Activated B cell treated with CpG ODN at 0.5 μM for 24 hours (primary cell): Measurements from ENCODE around the gene MDM1. TPM values are rescaled to one million over a fixed set of nuclear protein-coding genes. Genes with fewer than 3 reads are reported as not detected.

Source experiments
- ATAC-seq: fragments of 200-7000 bp; cut with Tn5 transposase; one replicate; pipeline ENCODE4 v1.10.0; 2021; ENCODE audit warnings: low read depth, mild to moderate bottlenecking, moderate library complexity
- CTCF ChIA-PET: fragments of 350-600 bp; sonication (Branson Sonifier 250); formaldehyde crosslinking; loops from one replicate; lab custom pipeline; 2021; ENCODE audit warnings: antibody characterized with exemption; lab: Charles Lee
- POLR2A ChIA-PET: fragments of 350-600 bp; sonication (Branson Sonifier 250); formaldehyde crosslinking; loops from one replicate; lab custom pipeline; 2021; ENCODE audit warnings: antibody characterized with exemption; lab: Charles Lee
- DNase-seq: peaks from one replicate; pipeline ENCODE4 v3.0.0; 2022
- H3K27ac Mint-ChIP-seq: one replicate; pipeline ENCODE4 v1.8.0; 2020; ENCODE audit warnings: mixed read lengths
- H3K27me3 Mint-ChIP-seq: one replicate; pipeline ENCODE4 v1.8.0; 2021; ENCODE audit warnings: mixed read lengths
- H3K36me3 Mint-ChIP-seq: one replicate; pipeline ENCODE4 v1.8.0; 2021; ENCODE audit warnings: low read depth, mixed read lengths
- H3K4me1 Mint-ChIP-seq: one replicate; pipeline ENCODE4 v1.8.0; 2021; ENCODE audit warnings: mixed read lengths
- H3K4me3 Mint-ChIP-seq: one replicate; pipeline ENCODE4 v1.8.0; 2020; ENCODE audit warnings: mild to moderate bottlenecking, mixed read lengths
- H3K9me3 Mint-ChIP-seq: one replicate; pipeline ENCODE4 v1.8.0; 2020; ENCODE audit warnings: mixed read lengths
- CTCF ChIP-seq: fragments of 200-600 bp; IDR thresholded peaks from one replicate; pipeline ENCODE4 v1.8.0; 2022; ENCODE audit warnings: antibody characterized with exemption, mild to moderate bottlenecking
- intact Hi-C: fragments of 100-400 bp; cut with micrococcal nuclease; formaldehyde crosslinking; loops from one replicate; pipeline ENCODE4 v1.15.1; 2024
- total RNA-seq: library from RNA; stranded (reverse); gene quantifications from 2 replicates; pipeline ENCODE4 v1.2.3, GENCODE V29; 2022

MDM1 gene
- total RNA-seq, 1 donor from 2014 or later = 25.9 TPM

GRCh38 chr12:68342966-68343365 is 10.8 kb upstream of the MDM1 start:
- Mint-ChIP-seq H3K4me1 (peaks cover 4% of the 10 kb centered on the region), H3K27me3 (peaks cover 4% of the 10 kb centered on the region), H3K27ac (no peak overlapping the region), H3K4me3 (no peak overlapping the region), H3K9me3 (no peaks in the 10 kb centered on the region), H3K36me3 (no peaks in the 10 kb centered on the region)
- ChIA-PET CTCF (no interaction called here), POLR2A (no interaction called here)
- no peak for DNase-seq
- TF ChIP-seq CTCF = no peak
- intact Hi-C loops = no loop called here
- ATAC-seq = no peak

DNA sequence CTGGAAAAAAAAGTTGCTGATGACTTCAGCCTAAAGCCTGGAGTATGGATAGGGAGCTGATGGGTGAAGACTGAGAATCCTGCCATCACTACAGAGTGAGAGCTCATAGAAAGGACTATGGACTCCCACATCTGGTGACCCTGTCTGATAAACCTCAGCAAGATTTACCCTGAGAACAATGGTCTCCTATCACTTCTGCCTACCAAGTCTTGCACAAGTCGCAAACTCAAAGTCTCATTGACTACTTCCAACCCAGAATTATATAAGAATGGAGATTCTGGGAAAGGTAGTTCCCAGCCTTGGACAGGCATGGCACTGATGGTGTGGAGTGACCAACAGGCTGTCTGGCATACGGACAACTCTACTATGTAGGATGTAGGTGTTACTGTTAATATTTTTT is 9.7 kb upstream of the MDM1 start:
- H3K27me3 Mint-ChIP-seq = peaks cover 4% of the 10 kb centered on the region
- DNase-seq (no peak), ATAC-seq (no peak)
- peaks cover 4% of the 10 kb centered on the region for H3K4me1 Mint-ChIP-seq
- POLR2A ChIA-PET = no interaction called here
- no peaks in the 10 kb centered on the region for H3K9me3 Mint-ChIP-seq
- TF ChIP-seq CTCF = no peak
- CTCF ChIA-PET = no interaction called here
- no peak overlapping the region for H3K4me3 Mint-ChIP-seq
- intact Hi-C loops = no loop called here
- no peak overlapping the region for H3K27ac Mint-ChIP-seq
- no peaks in the 10 kb centered on the region for H3K36me3 Mint-ChIP-seq

- POLR2A ChIA-PET = no interaction called here
These were observed 8.5 kb upstream of the MDM1 start for GRCh38 chr12:68340404-68341270.

DNA sequence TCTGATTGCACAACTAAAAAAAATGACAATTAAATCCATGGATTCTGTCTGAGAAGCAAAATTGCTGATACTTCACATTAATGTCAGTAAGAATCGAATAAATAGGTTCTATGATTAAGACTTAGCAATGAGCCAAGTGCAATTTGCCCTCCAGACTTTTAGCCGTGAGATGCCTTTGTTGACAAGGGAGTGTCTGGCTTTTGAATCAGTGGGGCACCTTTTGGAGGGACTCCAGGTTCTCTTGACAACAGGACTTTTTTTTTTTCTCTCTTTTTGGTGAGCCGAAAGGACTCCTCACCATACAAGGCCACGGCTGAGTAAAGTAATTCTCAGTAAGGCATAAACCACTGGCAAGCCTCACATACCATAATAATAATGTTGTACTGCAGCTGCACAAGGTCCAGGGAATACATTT is 4.7 kb upstream of the MDM1 start:
- H3K27ac Mint-ChIP-seq = no peak overlapping the region
- peaks cover 2% of the 10 kb centered on the region for H3K36me3 Mint-ChIP-seq
- TF ChIP-seq CTCF = no peak
- H3K4me3 Mint-ChIP-seq = no peak overlapping the region
- intact Hi-C loops = no loop called here
- no peak for DNase-seq
- no peak for ATAC-seq
- H3K4me1 Mint-ChIP-seq = peaks cover 14% of the 10 kb centered on the region
- H3K9me3 Mint-ChIP-seq = no peaks in the 10 kb centered on the region
- CTCF ChIA-PET = interaction anchor here (0.9 kb wide), 1 partner anchor 20 kb away, joined by 3 read pairs; no protein-coding TSS in a partner anchor
- POLR2A ChIA-PET = no interaction called here
- no peaks in the 10 kb centered on the region for H3K27me3 Mint-ChIP-seq

More at GRCh38 chr12:68340404-68341270, 8.5 kb upstream of the MDM1 start:
- intact Hi-C loops = no loop called here
- CTCF ChIA-PET = no interaction called here
- peaks cover 4% of the 10 kb centered on the region for H3K27me3 Mint-ChIP-seq
- no peak overlapping the region for H3K4me3 Mint-ChIP-seq
- ATAC-seq (no peak), DNase-seq (no peak)
- no peak overlapping the region for H3K27ac Mint-ChIP-seq
- peaks cover under 1% of the 10 kb centered on the region for H3K4me1 Mint-ChIP-seq
- H3K36me3 Mint-ChIP-seq = no peaks in the 10 kb centered on the region
- no peak for TF ChIP-seq CTCF
- no peaks in the 10 kb centered on the region for H3K9me3 Mint-ChIP-seq

DNA sequence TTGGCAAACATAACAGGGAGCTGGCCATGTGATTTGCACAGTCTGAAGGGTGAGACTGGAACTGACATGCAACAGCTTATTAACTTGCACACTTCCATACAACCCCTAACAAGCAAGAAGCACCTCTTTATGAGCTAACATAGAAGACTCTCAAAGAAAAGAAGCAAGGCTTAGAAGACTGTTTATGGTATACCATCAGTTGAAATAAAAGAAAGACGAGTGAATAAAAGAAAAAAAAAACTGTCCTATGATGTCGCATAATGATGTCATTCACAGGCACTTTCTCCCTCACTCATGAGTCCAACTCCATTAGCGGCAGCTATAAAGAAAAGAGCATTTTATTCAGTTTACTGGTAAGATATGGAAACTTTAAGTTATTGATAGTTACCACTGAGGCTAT is 3.3 kb upstream of the MDM1 start:
- ChIA-PET CTCF (no interaction called here), POLR2A (interaction anchor here (1.1 kb wide), 1 partner anchor 39 kb away, joined by 3 read pairs; no protein-coding TSS in a partner anchor)
- TF ChIP-seq CTCF = no peak
- DNase-seq = no peak
- Mint-ChIP-seq H3K27me3 (no peaks in the 10 kb centered on the region), H3K27ac (no peak overlapping the region), H3K4me3 (no peak overlapping the region), H3K9me3 (no peaks in the 10 kb centered on the region), H3K4me1 (peaks cover 24% of the 10 kb centered on the region), H3K36me3 (peaks cover 2% of the 10 kb centered on the region)
- ATAC-seq = no peak
- intact Hi-C loops = no loop called here
